Non-pigmented ciliary epithelial cell (primary cell): Measurements from ENCODE around the gene SHKBP1.
"Not testable (repeated sequence)": the region's sequence is repeated elsewhere in the genome, so short reads cannot be mapped to it uniquely, and the experiment has no call there.

Experiments
- DNase-seq: peaks from one replicate; pipeline ENCODE4 v3.0.0-alpha.2; 2010; ENCODE audit warnings: low read depth

The SHKBP1 gene

GRCh38 chr19:40617961-40618360 lies 41.3 kb downstream of the SHKBP1 start:
- DNase-seq, result no peak

GRCh38 chr19:40619333-40620160 lies 42.9 kb downstream of the SHKBP1 start:
- no peak for DNase-seq

GRCh38 chr19:40620161-40620485 lies 43.5 kb downstream of the SHKBP1 start:
- DNase-seq, result no peak

- no peak for DNase-seq
Observed at GRCh38 chr19:40621283-40621682, 44.6 kb downstream of the SHKBP1 start.

- DNase-seq, result no peak
Observed at GRCh38 chr19:40621966-40622772, 45.5 kb downstream of the SHKBP1 start.

- DNase-seq, result no peak
Observed at GRCh38 chr19:40622773-40623075, 46.1 kb downstream of the SHKBP1 start.

GRCh38 chr19:40623403-40624251 lies 47.0 kb downstream of the SHKBP1 start:
- DNase-seq, result no peak

- not testable (repeated sequence) for DNase-seq
Observed at GRCh38 chr19:40624369-40625153, 47.9 kb downstream of the SHKBP1 start.

- no peak for DNase-seq
Observed at GRCh38 chr19:40625406-40626120, 48.9 kb downstream of the SHKBP1 start.

GRCh38 chr19:40626918-40627317 lies 50.2 kb downstream of the SHKBP1 start:
- no peak for DNase-seq

- no peak for DNase-seq
Observed at GRCh38 chr19:40627486-40628279, 51.0 kb downstream of the SHKBP1 start.

- DNase-seq, result no peak
Observed at GRCh38 chr19:40629346-40629745, 52.7 kb downstream of the SHKBP1 start.

- no peak for DNase-seq
Observed at GRCh38 chr19:40630571-40631160, 54.0 kb downstream of the SHKBP1 start.

- no peak for DNase-seq
Observed at GRCh38 chr19:40632311-40633036, 55.8 kb downstream of the SHKBP1 start.

GRCh38 chr19:40633207-40633606 lies 56.5 kb downstream of the SHKBP1 start:
- no peak for DNase-seq

GRCh38 chr19:40638327-40638726 lies 61.7 kb downstream of the SHKBP1 start:
- DNase-seq, result no peak

- no peak for DNase-seq
Observed at GRCh38 chr19:40639638-40639982, 62.9 kb downstream of the SHKBP1 start.

- no peak for DNase-seq
Observed at GRCh38 chr19:40640744-40641143, 64.1 kb downstream of the SHKBP1 start.
